Activated T-cell treated with anti-CD3 and anti-CD28 coated beads for 24 hours (primary cell): ENCODE results near the gene CMTM1.
"Not testable (repeated sequence)": the region's sequence is repeated elsewhere in the genome, so short reads cannot be mapped to it uniquely, and the experiment has no call there.

ENCODE experiments used
- DNase-seq: peaks from one replicate; pipeline ENCODE4 v3.0.0-alpha.2; 2020; ENCODE audit warnings: low read depth

The CMTM1 gene

DNA sequence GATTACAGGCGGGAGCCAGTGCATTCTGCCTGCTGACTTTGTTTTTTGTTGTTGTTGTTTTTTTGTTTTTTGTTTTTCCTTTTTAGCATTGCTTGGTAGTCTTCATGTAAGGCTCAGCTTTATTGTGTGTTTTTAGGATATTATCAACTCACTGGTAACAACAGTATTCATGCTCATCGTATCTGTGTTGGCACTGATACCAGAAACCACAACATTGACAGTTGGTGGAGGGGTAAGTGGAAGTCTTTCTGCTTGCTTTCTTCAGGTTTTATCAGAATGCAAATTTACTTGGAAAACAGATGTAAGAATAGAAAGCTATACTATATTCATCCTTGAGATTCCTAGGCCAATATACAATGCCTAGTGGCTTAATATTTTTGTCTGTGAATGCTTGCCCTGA lies 3.3 kb upstream of the CMTM1 start:
- no peak for DNase-seq

DNA sequence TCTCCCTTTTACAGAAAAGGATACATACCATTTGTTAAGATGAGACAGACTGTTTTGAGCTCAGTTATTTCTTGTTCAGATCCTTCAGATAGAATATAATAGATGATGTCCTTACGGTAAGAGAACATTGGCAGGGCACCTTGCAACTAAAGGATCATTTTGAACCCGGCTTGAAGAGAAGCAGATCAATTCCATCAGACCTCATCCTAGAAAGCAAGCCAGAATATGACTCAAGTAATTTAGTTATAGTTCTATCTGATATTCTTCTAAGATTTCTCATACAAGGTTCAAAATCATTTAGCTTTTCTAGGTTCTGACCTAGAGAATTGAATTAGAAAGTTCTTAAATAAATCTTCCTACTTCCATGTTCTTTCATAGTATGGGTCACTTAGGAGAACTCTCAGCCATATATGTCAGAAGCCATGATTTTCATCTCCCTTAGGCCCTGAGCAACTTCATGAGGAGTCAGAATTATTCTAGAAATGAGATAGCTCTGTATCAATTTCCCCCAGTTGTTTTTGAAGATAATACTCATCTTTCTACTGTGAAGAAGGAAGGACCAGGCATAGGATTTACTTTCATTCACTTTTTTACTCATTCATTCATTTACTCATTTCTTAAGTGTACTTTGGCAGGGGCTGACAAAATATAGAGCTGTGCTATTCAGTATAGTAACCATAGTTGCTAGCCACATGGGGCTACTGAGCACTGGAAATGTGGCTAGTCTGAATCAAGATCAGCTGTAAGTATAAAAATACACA lies 2.5 kb upstream of the CMTM1 start:
- no peak for DNase-seq

DNA sequence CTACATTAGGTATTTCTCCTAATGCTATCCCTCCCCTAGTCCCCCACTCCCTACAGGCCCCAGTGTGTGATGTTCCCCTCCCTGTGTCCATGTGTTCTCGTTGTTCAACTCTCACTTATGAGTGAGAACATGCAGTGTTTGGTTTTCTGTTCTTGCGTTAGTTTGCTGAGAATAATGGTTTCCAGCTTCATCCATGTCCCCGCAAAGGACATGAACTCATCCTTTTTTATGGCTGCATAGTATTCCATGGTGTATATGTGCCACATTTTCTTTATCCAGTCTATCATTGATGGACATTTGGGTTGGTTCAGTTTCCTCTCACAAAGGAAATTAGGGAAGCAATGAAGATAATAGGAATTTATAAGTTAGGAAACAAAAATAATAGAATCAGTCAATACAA lies 1.0 kb downstream of the CMTM1 start:
- DNase-seq: not testable (repeated sequence)

DNA sequence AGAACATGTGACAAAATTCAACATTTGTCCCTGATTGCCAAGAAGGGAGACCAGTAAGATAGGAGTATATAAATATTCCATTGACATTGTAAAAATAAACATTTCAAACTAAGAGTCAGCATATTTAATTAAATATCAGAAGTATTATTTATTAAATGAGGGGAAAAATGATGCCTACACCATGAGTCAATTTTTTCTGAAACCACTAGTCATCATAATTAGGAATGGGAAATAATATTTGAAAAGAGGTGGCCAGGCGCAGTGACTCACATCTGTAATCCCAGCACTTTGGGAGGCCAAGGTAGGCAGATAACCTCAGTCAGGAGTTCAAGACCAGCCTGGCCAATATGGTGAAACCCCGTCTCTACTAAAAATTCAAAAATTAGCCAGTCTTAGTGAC lies 2.1 kb downstream of the CMTM1 start:
- DNase-seq: no peak

DNA sequence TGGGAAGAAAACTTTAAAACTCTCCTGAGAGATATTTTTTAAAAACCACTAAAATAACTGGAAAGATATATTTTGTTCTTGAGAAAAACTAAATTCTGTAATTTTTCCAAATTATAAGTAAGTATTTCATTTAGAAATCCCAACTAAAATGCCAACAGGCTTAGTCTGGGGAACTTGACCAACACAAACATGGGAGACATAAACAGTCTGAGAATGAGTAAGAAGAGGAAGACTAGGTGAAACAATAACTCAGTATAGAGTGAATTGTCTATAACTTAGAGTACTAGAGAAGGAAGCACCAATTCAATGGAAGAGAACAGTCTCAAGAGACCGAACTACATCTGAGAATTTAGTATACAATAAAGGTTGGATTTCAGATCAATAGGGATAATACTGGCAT lies 2.9 kb downstream of the CMTM1 start:
- DNase-seq: no peak

DNA sequence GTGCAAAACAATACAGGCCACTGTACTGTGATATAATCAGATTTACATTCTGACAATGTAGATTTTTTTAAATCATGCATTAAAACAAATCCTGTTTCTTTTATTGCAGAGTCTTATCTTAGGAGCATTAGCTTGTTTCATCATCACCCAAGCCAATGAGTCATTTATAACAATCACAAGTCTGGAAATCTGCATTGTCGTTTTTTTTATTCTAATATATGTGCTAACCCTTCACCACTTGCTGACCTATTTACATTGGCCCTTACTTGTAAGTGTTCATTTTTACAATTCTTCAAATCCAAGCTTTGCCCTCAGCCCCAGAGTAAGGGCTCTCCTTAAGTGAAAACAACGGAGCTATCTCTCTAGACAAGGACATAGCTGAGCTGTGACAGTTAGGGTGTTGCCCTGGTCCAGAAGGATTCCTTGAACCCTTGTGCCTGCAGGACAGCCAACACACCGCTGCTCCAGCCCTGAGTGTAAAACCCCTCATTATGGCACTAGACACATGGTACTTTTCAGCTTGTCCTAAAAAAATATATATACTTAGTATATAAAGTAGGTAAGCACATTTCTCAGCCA lies 3.7 kb downstream of the CMTM1 start:
- no peak for DNase-seq

DNA sequence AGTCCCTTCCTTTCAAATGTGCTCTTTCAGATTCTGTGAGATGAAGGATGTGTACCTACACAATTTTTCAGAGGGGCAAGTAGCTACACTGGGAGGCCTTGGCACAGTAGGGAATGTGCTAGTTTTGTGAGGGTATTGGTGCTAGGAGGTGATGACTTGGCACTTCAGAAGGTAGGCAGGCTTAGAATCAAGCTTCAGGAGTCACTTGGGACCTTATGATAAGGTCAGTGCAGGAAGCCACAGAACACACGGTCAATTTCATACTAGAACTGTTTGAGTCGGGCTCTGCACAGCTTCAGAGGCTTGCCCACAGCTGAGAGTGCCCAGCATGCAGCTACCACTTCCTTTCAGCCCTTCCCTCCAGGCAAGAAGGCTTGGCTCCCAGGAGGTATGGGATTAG lies 6.1 kb downstream of the CMTM1 start:
- no peak for DNase-seq

DNA sequence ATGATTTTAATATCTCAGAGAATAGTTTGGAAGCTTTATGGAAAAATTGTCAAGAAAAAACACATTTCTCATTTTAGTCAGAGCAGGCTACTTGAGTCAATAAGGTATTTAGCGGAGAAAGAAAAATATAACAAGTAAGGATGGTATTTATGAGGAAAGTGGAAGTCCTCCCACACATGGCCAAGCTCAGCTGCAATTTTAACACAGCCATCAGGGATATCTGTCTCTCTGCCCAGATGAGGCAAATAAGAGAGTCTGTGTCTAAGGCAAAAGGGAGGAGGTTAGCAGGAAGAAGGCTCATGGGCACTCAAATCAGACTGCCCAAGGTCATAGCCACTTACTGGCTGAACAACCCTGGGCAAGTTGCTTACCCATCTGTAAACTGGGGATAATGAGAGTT lies 7.8 kb downstream of the CMTM1 start:
- DNase-seq: no peak

DNA sequence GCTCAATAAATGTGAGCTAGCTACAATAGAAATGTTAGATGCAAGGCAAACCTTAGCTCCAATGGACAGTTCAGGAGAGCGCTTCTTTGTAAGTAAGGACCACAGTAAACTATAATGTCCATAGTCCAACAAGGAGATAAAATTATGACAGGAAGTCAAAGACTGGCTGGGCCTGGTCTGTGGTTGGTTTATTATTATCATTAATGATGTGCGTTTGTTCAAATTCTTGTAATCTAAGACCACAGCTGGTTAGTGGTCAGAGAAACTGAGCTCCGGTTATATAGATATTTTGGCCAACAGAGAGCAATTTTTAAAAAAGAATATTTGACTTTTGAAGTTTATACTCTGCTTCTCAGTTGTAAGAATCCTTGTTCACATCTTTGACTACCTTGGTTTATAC lies 8.3 kb downstream of the CMTM1 start:
- DNase-seq: no peak

DNA sequence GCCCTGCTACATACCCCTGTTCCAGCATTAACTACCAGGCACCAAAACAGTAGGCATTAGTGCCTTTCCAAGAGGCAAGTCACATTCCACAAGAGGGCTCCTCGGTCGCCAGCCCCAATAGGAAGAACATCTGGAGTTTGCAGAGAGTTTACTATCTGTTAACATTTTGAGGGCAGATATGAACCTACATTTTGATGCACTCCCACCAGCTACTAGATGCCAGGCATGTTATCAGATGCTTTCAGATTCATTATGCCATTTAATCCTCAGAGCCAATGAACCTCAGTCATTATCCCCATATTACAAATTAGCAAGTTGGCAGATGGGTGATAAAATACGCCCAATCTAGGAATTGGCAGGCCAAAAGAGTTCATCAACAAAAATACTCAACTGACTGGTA lies 8.8 kb downstream of the CMTM1 start:
- DNase-seq: no peak

DNA sequence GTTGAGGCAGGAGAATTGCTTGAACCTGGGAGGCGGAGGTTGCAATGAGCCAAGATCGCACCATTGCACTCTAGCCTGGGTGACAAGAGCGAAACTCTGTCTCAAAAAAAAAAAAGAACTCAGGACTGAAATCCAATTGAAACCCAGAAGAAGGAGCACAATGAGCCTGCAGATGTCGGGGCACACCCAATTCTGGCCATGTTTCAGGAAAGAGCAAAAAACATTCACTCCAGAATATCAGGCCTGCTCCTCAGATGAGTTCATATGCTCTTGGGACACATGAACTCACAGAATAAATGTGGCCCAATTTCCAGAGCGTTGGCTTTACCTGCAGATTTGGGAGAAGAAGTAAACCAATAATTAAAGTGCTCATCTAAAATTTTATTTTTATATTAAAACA lies 10.1 kb downstream of the CMTM1 start:
- DNase-seq: no peak

DNA sequence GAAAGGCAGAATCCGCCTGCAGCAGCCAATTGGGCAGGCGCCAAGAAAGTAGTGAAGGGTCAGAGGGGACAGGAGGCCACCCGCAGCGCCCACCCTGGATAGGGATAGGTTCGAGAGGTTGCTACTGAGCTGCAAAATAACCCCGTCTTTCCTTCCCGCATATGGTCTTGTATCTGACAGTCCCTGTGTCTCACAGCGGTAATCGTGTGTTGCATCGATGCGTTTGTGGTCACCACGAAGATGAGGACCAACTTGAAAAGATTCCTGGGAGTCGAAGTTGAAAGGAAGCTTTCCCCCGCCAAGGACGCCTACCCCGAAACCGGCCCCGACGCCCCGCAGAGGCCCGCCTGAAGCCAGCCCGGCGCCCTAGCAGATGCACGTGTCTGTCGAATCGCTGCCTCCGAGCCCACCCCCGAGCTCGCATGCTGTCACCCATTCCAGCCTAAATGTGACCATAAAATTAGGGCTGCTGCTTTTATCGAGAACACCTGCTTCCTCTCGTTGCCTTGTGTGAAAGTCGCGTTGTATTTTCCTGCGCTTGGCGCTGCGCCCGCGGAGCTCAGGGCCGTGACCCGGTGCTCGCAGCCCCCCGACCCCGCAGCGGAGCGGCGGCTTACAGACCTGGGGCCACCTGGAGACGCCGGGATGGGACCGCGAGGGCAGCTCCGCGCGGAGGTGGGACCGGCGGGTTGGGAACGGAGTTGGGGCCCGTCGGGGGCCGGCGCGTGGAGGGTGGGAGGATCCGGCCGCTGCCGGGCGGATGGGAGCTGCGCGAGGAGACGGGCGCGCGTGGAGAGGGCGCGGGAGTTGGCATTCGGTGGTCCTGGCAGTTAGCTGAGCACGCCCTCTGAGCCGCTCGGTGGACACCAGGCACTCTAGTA lies 12.7 kb downstream of the CMTM1 start, which contains the start of gene CMTM2:
TSS of gene CMTM2 (plus strand) at position 813 of the 881 bp plus-strand sequence. CDS start 145 bp downstream, outside the sequence.
- no peak for DNase-seq

DNA sequence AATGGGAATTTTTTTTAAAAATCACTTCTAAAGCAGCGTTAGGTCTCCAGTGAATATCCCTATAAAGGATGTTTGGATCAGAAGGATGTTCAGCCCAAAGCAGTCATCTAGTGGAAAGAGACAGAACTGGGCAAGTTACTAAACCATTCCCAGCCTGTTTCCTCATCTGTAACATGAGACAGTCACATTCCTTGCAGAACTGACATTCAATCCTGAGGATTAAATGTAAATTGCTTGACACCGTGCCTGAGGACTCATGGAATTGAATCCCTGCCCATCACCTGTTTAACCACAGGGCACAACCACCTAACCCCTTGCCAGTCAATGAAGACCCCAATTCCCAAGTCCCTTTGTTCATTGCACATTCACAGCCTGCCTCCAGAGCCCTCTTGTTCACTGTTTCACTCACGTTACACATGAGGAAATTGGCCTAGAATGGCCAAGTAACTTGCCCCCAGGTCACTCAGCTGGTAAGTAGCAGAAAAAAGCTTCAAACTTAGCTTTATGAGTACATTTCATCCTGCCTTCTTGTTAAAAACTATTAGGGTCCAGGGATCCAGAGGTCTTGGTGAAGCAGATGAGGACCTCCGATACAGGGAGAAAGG lies 14.5 kb downstream of the CMTM1 start:
- DNase-seq: no peak

DNA sequence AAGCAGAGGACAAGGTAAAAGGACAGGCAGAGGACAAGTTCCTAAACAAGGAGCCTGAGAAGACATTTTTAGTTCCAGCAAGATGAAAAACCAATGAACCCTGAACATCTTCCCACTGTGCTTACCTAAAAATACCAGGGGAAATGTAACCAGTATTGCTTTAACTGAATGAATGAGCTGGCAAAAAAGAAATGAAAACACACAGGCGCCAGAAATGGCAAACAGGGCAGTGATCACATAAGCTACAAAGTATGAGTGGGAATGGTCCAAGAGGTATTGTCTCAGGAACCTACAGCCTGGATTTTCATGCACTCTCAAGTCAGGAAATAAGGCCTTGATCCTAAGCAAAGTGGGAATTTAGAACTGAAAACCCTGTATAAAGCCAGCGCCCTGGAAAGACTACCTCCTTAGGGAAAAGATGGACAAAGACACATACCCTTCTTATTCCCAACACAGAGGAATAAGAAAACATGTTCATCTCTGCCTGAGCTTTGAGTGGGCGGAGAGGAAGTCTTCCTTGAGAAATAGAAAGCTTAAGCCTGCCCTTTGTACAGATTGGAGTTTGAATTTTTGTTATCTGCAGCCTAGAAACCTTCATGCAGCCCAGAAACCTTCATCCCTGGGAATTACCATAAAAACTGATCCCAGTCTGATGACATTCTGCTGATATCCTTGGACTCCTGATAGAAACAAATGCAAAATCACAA lies 15.2 kb downstream of the CMTM1 start:
- DNase-seq: no peak

DNA sequence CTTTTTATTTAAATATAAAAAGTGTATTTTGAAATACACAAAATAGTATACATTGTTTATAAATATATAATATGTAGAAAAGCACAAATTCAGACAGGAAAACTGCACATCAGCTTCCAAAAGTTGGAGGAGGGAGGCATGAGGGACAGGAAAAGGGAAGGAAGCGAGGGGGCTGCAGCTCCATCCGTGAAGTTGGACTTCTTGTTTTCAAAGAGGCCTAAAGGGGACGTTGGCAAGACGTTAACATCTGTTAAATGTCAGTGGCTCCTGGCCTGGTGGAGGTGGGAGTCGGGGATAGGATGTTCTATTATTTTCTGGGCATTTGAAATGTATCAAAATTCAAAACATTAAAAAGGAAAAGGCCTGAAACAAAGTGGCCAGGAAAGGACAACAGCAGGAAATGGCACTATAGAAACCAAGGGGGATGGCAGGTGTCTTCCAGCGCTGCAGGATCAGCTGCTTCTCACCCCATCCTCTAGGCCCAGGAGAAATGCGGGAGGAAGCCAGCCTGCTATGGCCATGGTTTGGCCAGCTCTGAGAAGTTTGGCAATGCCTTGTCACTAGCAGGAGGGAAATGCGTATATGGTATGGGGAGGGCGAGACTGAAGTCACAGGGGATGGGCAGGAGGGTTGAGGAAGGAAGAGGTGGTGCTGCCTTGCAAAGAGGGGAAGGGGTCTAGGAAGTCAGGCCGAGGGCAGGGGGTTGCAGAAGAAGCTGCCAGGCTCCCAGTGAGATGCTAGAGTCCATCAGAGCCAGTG lies 19.4 kb downstream of the CMTM1 start:
- DNase-seq: no peak

DNA sequence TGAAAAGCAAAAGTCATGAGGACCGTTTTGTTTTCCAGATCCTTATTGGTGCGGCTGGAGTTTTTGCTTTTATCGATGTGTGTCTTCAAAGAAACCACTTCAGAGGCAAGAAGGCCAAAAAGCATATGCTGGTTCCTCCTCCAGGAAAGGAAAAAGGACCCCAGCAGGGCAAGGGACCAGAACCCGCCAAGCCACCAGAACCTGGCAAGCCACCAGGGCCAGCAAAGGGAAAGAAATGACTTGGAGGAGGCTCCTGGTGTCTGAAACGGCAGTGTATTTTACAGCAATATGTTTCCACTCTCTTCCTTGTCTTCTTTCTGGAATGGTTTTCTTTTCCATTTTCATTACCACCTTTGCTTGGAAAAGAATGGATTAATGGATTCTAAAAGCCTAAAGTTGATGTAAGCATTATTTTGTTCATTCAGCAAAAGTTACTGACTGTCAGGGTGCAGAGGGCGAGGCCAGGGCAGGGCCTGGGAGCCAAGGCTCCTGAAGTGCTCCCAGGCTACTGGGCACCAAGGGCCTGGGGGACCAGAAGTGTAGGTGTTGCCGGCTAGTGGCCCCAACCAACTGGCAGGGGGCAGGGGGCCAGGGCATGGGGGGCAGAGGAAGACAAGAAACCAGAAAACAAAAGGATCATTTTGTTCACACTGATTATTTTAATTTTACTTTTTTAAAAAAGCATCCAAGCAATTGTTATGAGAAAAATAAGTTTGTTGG lies 21.8 kb downstream of the CMTM1 start:
- no peak for DNase-seq

DNA sequence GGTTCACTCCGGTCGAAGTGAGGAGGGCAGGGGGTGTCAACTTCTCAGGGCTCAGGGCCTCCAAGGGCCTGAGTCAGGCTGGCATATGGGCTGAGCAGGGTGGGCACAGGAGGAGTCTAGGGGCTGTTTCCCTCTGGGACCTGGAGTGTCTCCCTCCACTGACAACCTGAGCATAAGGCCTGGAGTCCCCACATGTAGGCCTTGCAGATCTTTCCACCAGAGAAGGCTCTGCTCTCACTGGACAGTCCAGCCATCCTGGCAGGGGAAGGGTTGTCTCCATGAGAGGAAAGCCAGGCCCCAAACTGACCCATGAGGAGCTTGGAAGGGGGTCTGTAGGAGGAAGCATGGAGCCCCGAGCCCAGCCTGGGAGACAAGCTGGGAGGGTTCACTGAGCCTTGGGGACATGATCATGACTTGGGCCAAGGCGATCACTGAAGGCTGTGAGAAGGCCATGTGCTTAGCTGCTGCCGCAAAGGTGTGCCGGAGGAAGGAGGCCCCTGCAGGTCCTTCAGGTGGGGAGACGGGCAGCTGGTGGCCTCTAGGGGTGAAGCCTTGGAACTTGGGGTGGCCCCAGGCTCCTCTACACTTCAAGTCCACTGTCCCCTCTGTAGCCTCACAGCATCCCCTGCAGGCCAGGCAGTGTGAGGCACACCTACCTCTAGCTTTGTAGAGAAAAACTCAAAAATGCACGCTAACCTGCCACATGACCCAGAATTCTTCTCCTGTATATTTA lies 22.9 kb downstream of the CMTM1 start:
- DNase-seq: peak; percentile 33

DNA sequence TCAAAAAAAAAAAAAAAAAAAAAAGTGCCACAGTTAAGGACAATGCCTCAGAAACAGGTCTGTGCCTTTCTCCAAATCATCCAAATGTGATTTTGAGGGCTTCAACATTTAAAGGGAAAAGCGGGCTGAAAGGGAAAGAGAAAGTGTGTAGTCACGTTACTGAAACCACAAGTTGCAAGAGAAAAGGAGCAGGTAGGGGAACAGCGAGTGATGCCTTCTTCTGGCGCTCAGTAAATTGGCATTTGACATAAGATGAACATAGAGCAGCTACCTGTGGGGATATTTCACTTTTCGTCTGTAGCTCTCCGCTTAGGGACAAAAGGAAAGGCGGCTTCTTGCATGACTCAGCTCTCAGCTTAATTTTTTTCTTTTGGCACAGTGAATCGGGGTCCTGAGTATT lies 24.1 kb downstream of the CMTM1 start:
- DNase-seq: no peak

DNA sequence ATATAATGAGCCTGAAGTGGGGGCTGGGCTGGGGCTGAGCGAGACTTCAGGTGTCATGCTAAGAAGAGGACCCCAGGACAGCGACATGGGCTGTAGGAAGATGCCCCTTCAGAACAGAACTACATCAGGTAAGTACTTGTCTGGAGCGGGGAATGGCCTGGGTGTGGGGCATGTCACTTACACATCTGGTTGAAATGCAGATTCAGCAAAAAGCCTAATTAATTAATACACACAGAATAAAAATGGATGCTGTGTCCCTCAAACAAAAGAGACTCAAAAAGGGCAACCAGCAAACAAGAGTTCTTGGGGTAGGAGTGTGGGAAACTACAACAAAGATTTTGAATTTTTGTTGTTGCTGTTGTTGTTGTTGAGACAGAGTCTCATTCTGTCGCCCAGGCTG lies 24.8 kb downstream of the CMTM1 start:
- no peak for DNase-seq

DNA sequence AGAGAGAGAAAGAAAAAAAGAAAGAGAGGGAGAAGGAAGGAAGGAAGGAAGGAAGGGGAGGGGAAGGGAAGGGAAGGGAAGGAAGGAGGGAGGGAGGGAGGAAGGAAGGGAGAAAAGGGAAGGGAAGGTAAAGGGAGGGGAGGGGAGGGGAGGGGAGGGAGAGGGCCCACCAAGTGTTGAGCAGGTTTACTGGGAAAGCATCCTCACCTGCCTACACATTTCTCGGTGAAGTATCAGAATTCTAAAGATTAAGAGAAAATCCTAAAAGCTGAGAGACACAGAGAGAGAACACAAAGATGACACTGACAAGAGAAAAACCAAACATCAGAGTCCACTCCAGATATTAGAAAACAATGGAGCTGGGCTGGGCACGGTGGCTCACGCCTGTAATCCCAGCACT lies 26.0 kb downstream of the CMTM1 start:
- no peak for DNase-seq
